Neural progenitor cell (in vitro differentiated cells): Measurements from ENCODE around the gene BTG2. TPM values are rescaled to one million over a fixed set of nuclear protein-coding genes. Genes with fewer than 3 reads are reported as not detected.

Experiments used
- DNase-seq: peaks from one replicate; pipeline ENCODE4 v3.0.0-alpha.2; 2016; ENCODE audit warnings: low spot score
- H2AFZ ChIP-seq: fragments of 200-600 bp; sonication (generic); replicated peaks from 2 replicates; pipeline ENCODE4 v1.6.1; 2016; ENCODE audit warnings: antibody characterized with exemption
- H3F3A ChIP-seq: fragments of 200-600 bp; sonication (generic); 2 replicates; pipeline ENCODE4 v1.6.1; 2016; ENCODE audit warnings: antibody characterized with exemption, low read depth
- H3K27ac ChIP-seq: fragments of 200-600 bp; sonication (generic); 2 replicates; pipeline ENCODE4 v1.5.1; 2016; ENCODE audit warnings: mild to moderate bottlenecking
- H3K27me3 ChIP-seq: fragments of 200-600 bp; sonication (generic); 2 replicates; pipeline ENCODE4 v1.6.1; 2016; ENCODE audit warnings: mild to moderate bottlenecking, moderate library complexity
- H3K36me3 ChIP-seq: fragments of 200-600 bp; sonication (generic); 2 replicates; pipeline ENCODE4 v1.5.1; 2016
- H3K4me1 ChIP-seq: fragments of 200-600 bp; sonication (generic); 2 replicates; pipeline ENCODE4 v1.6.1; 2016; ENCODE audit warnings: mixed run types
- H3K4me2 ChIP-seq: fragments of 200-600 bp; sonication (generic); 2 replicates; pipeline ENCODE4 v1.6.1; 2016
- H3K4me3 ChIP-seq: fragments of 200-600 bp; sonication (generic); 2 replicates; pipeline ENCODE4 v1.5.1; 2016
- H3K79me2 ChIP-seq: fragments of 200-600 bp; sonication (generic); 2 replicates; pipeline ENCODE4 v1.6.1; 2016; ENCODE audit warnings: low read depth
- H3K9ac ChIP-seq: fragments of 200-600 bp; sonication (generic); 2 replicates; pipeline ENCODE4 v1.6.1; 2016
- H3K9me3 ChIP-seq: fragments of 200-600 bp; sonication (generic); 2 replicates; pipeline ENCODE4 v1.5.1; 2016; ENCODE audit warnings: low read depth
- H4K20me1 ChIP-seq: fragments of 200-600 bp; sonication (generic); 2 replicates; pipeline ENCODE4 v1.6.1; 2016; ENCODE audit warnings: low read depth
- H3K27ac Mint-ChIP-seq: 3 replicates; pipeline ENCODE4 v1.8.0; 2021; ENCODE audit warnings: mixed read lengths
- H3K27me3 Mint-ChIP-seq: 2 replicates; pipeline ENCODE4 v1.8.0; 2022; ENCODE audit warnings: low read depth, mild to moderate bottlenecking, inconsistent platforms, moderate library complexity, mixed read lengths; ENCODE audit not compliant: insufficient read depth
- H3K36me3 Mint-ChIP-seq: 3 replicates; pipeline ENCODE4 v1.8.0; 2021; ENCODE audit warnings: mixed read lengths
- H3K4me1 Mint-ChIP-seq: 3 replicates; pipeline ENCODE4 v1.8.0; 2021; ENCODE audit warnings: mixed read lengths
- H3K4me3 Mint-ChIP-seq: 3 replicates; pipeline ENCODE4 v1.8.0; 2021; ENCODE audit warnings: mild to moderate bottlenecking, moderate library complexity, mixed read lengths
- H3K9me3 Mint-ChIP-seq: 3 replicates; pipeline ENCODE4 v1.8.0; 2020; ENCODE audit warnings: mixed read lengths
- EZH2 ChIP-seq: fragments of 200-600 bp; sonication (generic); IDR thresholded peaks from 2 replicates; pipeline ENCODE4 v1.6.1; 2017; ENCODE audit warnings: antibody characterized with exemption, mild to moderate bottlenecking, moderate library complexity
- EZH2phosphoT487 ChIP-seq: fragments of 200-600 bp; sonication (generic); IDR thresholded peaks from 2 replicates; pipeline ENCODE4 v1.6.1; 2017; ENCODE audit warnings: antibody characterized with exemption
- total RNA-seq: library from RNA; depleted of rRNA; stranded (reverse); fragments of >200 nt; gene quantifications from 2 replicates; pipeline ENCODE4 v1.2.3, GENCODE V29; 2015; ENCODE audit warnings: low replicate concordance
- TF ChIP-seq, protein P1 (sequence below): fragments of 200-600 bp; sonication (generic); IDR thresholded peaks from 2 replicates; pipeline ENCODE4 v1.5.1; 2017; ENCODE audit warnings: antibody characterized with exemption, mild to moderate bottlenecking

The BTG2 gene
- total RNA-seq, 1 donor from 2014 or later = 26.5 TPM

- peaks cover 10% of the 10 kb centered on the region for H3K27me3 Mint-ChIP-seq
- H3K9me3 Mint-ChIP-seq = no peaks in the 10 kb centered on the region
- Histone ChIP-seq H3K4me1 (peaks cover 78% of the 10 kb centered on the region), H4K20me1 (no peaks in the 10 kb centered on the region), H3K36me3 (no peaks in the 10 kb centered on the region), H3K27me3 (no peaks in the 10 kb centered on the region), H3K4me3 (peak overlapping the region; percentile 1), H3K79me2 (no peaks in the 10 kb centered on the region), H2AFZ (no peak overlapping the region), H3K27ac (peak overlapping the region; percentile 95), H3K9ac (no peak overlapping the region), H3K9me3 (no peaks in the 10 kb centered on the region), H3F3A (peaks cover 66% of the 10 kb centered on the region), H3K4me2 (peak overlapping the region; percentile 73)
- H3K36me3 Mint-ChIP-seq = no peaks in the 10 kb centered on the region
- DNase-seq = peak; percentile 84
- H3K4me3 Mint-ChIP-seq = peak overlapping the region; percentile 78
- H3K4me1 Mint-ChIP-seq = peaks cover 76% of the 10 kb centered on the region
- peak overlapping the region; percentile 100 for H3K27ac Mint-ChIP-seq
- TF ChIP-seq EZH2 = no peak
- TF ChIP-seq EZH2phosphoT487 = no peak
- TF ChIP-seq, protein P1, sequence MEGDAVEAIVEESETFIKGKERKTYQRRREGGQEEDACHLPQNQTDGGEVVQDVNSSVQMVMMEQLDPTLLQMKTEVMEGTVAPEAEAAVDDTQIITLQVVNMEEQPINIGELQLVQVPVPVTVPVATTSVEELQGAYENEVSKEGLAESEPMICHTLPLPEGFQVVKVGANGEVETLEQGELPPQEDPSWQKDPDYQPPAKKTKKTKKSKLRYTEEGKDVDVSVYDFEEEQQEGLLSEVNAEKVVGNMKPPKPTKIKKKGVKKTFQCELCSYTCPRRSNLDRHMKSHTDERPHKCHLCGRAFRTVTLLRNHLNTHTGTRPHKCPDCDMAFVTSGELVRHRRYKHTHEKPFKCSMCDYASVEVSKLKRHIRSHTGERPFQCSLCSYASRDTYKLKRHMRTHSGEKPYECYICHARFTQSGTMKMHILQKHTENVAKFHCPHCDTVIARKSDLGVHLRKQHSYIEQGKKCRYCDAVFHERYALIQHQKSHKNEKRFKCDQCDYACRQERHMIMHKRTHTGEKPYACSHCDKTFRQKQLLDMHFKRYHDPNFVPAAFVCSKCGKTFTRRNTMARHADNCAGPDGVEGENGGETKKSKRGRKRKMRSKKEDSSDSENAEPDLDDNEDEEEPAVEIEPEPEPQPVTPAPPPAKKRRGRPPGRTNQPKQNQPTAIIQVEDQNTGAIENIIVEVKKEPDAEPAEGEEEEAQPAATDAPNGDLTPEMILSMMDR = no peak
Observed at GRCh38 chr1:203325418-203326091, 20.2 kb downstream of the BTG2 start.

GRCh38 chr1:203326830-203327683, 21.7 kb downstream of the BTG2 start:
- Mint-ChIP-seq H3K9me3 (no peaks in the 10 kb centered on the region), H3K4me1 (peaks cover 69% of the 10 kb centered on the region)

GRCh38 chr1:203327684-203328457, 22.6 kb downstream of the BTG2 start:
- no peaks in the 10 kb centered on the region for H3K79me2 ChIP-seq
- peak; percentile 93 for DNase-seq
- Mint-ChIP-seq H3K4me1 (peaks cover 61% of the 10 kb centered on the region), H3K27ac (peak overlapping the region; percentile 97), H3K36me3 (no peaks in the 10 kb centered on the region), H3K27me3 (peaks cover 10% of the 10 kb centered on the region), H3K9me3 (no peaks in the 10 kb centered on the region), H3K4me3 (peak overlapping the region; percentile 78)
- peaks cover 66% of the 10 kb centered on the region for H3F3A ChIP-seq
- no peaks in the 10 kb centered on the region for H4K20me1 ChIP-seq
- H3K27ac ChIP-seq = peak overlapping the region; percentile 95
- no peaks in the 10 kb centered on the region for H3K36me3 ChIP-seq
- H3K4me1 ChIP-seq = peaks cover 55% of the 10 kb centered on the region
- TF ChIP-seq, protein P1 = peak; percentile 50
- TF ChIP-seq EZH2 (no peak), EZH2phosphoT487 (peak; percentile 34)
- H3K27me3 ChIP-seq = peaks cover 9% of the 10 kb centered on the region
- no peak overlapping the region for H2AFZ ChIP-seq
- H3K4me2 ChIP-seq = peak overlapping the region; percentile 73
- peak overlapping the region; percentile 38 for H3K4me3 ChIP-seq
- H3K9me3 ChIP-seq = no peaks in the 10 kb centered on the region
- H3K9ac ChIP-seq = no peak overlapping the region

More at GRCh38 chr1:203326830-203327683, 21.7 kb downstream of the BTG2 start:
- Mint-ChIP-seq H3K27ac (peak overlapping the region; percentile 100), H3K27me3 (peaks cover 10% of the 10 kb centered on the region), H3K36me3 (no peaks in the 10 kb centered on the region), H3K4me3 (peak overlapping the region; percentile 78)
- DNase-seq = peak; percentile 97
- H3K4me1 ChIP-seq = peaks cover 63% of the 10 kb centered on the region
- H3K79me2 ChIP-seq = no peaks in the 10 kb centered on the region
- H3K27me3 ChIP-seq = peaks cover 9% of the 10 kb centered on the region
- peak overlapping the region; percentile 38 for H3K4me3 ChIP-seq
- H3K4me2 ChIP-seq = peak overlapping the region; percentile 73
- H3F3A ChIP-seq = peaks cover 66% of the 10 kb centered on the region
- H3K36me3 ChIP-seq = no peaks in the 10 kb centered on the region
- TF ChIP-seq EZH2 = no peak
- TF ChIP-seq EZH2phosphoT487 = no peak
- TF ChIP-seq, protein P1 = no peak
- H4K20me1 ChIP-seq = no peaks in the 10 kb centered on the region
- no peak overlapping the region for H2AFZ ChIP-seq
- peak overlapping the region; percentile 34 for H3K9ac ChIP-seq
- H3K9me3 ChIP-seq = no peaks in the 10 kb centered on the region
- H3K27ac ChIP-seq = peak overlapping the region; percentile 95
